NCI-H2171 treated with DMSO at 0.1 percent for 48 hours (cell line): Measurements from ENCODE around the gene OR4D1.

Experiments used
- DNase-seq: peaks from one replicate; lab custom pipeline; 2025; lab: John Stamatoyannopoulos, UW

The OR4D1 gene

DNA sequence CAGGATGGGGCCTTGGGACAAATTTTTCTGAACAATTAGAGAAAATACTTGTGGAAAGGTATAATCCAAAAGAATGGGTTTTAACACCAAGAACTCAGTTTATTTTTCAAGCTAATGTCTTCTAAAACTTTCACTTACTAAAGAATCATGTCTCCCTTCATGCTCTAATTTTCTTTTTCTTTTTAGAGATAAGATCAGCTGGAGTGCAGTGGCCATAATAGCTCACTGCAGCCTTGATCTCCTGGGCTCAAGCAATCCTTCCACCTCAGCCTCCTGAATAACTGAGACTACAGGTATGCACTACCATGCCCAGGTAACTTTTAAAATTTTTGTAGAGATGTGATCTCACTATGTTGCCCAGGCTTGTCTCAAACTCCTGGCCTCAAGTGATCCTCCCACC is 5.5 kb downstream of the OR4D1 start:
- no peak for DNase-seq

DNA sequence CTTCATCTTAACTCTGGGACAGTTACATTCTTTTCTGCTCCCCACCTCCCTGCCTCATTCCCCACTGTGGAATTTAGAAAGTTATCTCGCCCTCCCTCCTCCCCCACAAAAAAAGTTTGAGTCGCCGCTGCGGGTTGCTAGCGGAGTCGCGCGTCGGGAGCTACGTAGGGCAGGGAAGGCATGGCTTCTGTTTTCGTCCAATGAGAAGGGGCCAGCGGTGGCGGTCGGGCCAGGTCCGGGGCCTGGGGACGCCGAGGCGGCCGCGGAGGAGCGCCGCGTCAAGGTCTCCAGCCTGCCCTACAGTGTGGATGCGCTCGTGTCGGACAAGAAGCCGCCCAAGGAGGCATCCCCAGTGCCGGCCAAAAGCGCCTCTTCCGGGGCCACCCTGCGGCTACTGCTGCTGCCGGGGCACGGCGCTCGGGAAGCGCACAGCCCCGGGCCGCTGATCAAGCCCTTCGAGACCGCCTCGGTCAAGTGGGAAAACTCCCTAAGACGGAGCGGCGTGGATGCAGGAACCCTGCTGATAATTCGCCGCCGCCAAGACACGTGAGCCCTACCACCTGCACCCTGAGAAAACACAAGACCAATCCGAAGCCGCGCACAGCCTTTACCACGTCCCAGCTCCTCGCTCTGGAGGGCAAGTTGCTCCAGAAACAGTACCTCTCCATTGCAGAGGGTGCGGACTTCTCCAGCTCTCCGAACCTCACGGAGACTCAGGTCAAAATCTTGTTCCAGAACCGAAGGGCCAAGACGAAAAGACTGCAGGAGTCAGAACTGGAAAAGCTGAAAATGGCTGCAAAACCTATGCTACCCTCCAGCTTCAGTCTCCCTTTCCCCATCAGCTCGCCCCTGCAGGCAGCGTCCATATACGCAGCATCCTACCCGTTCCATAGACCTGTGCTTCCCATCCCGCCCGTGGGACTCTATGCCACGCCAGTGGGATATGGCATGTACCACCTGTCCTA is 8.9 kb downstream of the OR4D1 start:
- DNase-seq: peak; percentile 80

- DNase-seq: no peak
These were observed 10.0 kb downstream of the OR4D1 start for GRCh38 chr17:58158181-58158580.

GRCh38 chr17:58161566-58161965 is 13.4 kb downstream of the OR4D1 start:
- DNase-seq: no peak

DNA sequence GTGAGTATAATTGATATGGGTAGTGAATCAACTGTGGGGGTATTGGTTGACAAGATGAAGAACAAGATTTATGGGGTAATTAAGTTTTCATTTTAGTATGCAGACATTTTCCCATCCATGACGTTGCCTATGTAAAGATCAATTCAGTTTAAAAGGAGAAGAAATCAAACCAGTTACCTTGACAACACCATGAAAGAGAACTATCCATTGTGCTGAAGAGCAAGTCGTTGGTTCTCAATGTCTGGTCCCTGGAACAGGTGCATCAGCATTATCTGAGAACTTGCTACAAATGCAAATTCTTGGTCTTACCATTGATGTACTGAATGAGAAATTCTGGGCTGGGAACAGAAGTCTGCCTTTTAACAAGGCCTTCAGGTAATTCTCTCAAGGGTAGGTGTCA is 17.8 kb downstream of the OR4D1 start:
- no peak for DNase-seq

- no peak for DNase-seq
These were observed 18.5 kb downstream of the OR4D1 start, which contains the start of gene OR4D2 for GRCh38 chr17:58166682-58167081. TSS of gene OR4D2 (plus strand) at chr17:58166982. CDS start at chr17:58169656, 2,674 bp downstream.

DNA sequence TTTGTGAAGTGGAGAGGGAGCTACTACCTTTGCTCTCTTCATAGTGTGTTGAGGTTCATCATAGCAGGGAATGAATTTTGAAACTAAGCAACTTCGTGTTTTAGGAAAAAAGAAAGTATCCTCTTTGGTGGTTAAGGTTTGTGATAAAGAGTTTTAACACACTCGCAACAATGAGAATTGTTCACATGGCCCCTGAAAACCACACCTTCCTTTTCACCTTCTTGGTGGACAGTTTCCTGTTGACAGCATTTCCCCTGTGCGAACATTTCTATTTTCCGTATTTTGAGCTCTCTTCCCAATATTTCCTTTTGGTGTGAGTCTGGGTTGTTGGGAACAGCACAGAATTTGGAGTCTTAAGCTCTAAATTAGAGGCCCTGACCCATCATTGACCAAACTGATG is 22.4 kb downstream of the OR4D1 start:
- DNase-seq: no peak

- DNase-seq: peak; percentile 50
These were observed 24.3 kb downstream of the OR4D1 start for GRCh38 chr17:58172369-58173071.

DNA sequence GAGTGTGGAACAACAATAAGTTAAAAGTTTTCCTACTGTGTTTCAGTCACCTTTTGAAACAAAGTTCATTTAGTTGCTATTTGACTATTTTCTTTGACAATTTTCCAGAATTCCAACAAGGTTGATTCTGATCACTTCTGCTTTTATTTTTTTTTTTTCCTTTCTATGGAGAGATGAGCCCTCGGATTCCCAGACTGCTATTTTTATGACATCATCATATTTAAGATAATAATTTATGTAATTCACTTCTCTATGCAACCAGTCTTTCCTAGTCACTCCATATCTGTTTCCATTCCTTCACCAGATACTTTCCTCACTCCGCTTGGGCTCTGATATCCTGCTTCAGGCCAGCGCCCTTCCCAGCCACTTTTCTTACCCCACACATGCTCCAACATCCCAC is 26.7 kb downstream of the OR4D1 start:
- no peak for DNase-seq

DNA sequence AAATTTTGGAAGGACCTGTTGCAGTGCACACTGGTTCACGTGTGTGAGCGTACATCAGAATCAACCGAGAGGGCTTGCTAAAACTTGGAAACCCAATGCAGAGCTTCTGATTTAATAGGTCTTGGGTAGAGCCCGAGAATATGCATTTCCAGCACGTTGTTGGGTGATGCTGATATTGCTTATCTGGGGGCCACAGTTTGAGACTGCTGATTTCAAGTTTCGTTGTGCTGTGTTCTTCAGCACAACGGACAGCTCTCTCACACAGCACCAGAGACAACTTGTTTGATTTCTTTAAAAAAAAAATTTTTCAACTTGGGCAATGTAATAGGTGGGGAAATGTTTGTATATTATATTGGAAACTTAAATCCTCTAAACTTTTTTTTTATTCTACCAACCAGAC is 28.0 kb downstream of the OR4D1 start:
- no peak for DNase-seq

GRCh38 chr17:58181796-58182195 is 33.6 kb downstream of the OR4D1 start:
- DNase-seq: no peak

- DNase-seq: no peak
These were observed 35.3 kb downstream of the OR4D1 start for GRCh38 chr17:58183514-58183913.

- DNase-seq: peak; percentile 23
These were observed 36.3 kb downstream of the OR4D1 start for GRCh38 chr17:58184308-58184985.

DNA sequence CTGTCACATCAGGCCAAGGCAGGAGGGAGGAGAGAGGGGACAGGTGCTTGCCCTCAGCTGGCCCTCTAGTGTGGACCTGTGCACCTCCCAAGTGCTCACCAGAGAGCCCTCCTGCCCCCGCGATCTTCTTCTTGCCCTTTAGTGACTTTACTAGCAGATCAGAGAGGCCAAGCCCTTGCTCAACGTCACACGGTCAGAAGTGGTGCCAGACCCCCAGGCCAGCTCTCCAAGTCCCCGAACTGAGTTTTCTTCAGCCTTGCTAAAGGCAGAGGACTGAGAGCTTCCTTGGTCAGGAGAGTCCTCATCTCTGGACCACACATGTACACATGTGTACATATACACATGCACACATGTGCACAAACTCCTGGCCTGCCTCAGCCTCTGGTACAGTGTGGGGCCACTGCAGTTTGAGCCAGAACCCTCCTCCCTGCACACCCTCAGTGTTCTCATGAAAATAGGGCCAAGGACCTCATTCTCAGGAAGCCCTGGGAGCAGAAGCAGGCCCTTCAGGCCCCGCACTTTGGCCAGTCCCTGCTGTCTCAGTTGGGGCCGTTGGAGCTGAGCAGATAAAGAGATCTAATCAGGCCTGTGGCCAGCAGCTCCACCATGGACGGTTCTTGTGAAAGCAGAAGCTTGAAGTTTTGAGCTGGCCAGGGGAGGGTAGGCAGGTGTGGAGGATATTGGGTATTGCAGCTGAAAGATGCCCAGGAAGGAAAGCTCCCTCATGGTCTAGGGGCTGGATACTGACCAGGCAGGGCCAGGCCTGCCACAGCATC is 37.0 kb downstream of the OR4D1 start:
- no peak for DNase-seq

DNA sequence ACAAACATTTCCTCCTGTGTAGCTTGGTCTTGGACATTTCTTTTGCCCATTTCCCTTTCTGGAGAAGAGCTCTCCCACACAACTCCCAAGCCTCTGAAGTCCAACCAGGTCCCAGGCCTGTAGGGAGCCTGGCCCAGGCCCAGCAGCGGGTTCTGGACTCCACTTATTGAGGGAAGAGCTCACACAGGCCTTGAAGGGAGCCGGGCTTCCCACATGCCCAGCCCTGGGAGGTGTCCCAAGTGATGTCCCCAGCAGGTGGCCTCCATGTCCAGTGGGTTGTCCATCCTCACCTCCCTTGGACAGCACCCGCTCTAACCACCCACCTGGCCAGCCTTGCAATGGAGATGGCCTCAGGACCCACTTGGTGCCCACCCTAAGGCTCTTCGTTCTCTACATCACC is 38.4 kb downstream of the OR4D1 start:
- no peak for DNase-seq

DNA sequence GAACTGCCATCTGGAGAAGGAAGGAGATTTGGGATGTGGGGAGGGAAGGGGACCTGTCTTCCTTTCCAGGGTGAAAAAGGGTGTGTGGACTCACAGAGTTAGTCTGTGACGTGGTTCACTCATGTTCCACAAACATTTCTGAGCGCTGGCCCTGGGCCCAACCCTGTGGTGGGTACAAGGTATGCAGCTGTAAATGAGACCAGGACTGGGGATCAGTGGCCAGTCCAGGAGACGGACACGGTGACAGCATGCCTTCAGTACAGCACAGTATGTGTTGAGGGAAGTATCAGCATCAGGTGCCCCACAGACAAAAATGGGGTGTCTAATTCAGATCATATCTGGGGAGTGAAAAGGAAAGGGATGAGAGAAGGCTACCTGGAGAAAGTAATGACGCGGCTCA is 38.9 kb downstream of the OR4D1 start:
- no peak for DNase-seq

GRCh38 chr17:58187675-58188074 is 39.5 kb downstream of the OR4D1 start:
- DNase-seq: no peak

- peak; percentile 56 for DNase-seq
These were observed 41.4 kb downstream of the OR4D1 start for GRCh38 chr17:58189436-58190146.

DNA sequence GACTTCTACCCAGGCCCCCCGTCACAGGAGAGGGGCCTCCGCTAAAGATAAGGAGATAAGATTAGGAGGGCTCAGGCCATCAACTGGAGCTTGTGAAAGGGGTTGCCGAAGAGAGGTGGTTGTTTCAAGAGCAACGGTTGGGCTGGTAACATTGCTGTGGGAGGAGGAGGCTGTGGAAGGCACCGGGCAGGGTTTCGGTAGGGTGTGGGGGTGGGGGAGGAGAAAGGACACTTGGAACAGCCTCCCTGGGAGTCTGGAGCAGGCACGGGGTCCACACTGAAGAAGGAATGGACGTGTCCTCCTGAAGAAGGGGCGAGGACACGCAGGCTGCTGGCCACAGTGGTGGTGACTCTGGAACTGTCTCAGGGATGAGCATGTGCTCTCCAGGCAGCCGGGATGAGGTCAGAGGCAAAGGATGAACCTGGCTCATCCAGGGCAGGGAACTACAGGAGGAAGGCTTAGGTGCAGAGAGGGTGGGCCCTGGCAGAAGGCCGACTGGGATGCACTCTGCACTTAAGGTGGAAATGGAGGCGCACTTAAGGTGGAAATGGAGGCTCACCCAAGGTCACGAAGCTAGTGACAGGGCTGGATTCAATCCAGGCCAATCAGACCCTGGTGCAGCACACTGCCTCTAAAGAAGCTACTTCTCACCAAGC is 43.2 kb downstream of the OR4D1 start:
- peak; percentile 18 for DNase-seq

- no peak for DNase-seq
These were observed 44.4 kb downstream of the OR4D1 start, which contains the start of gene EPX for GRCh38 chr17:58192612-58193011. TSS of gene EPX (plus strand) at chr17:58192726. CDS start at chr17:58192847, 121 bp downstream.
